HepG2 (cell line): ENCODE results near the gene TCF23. TPM values are rescaled to one million over a fixed set of nuclear protein-coding genes. Genes with fewer than 3 reads are reported as not detected.
A peak's percentile ranks its signal among the peaks of the same experiment; 100 is the strongest.

Source experiments
- ATF3 ChIP-seq: sonication (generic); formaldehyde crosslinking; IDR thresholded peaks from 2 replicates; pipeline ENCODE4 v1.4.0; 2020; ENCODE audit warnings: missing genetic modification reagents
- BCLAF1 ChIP-seq: fragments of 450-650 bp; IDR thresholded peaks from 2 replicates; pipeline ENCODE4 v1.6.1; 2017; ENCODE audit warnings: mild to moderate bottlenecking
- CENPBD1 ChIP-seq: sonication (generic); formaldehyde crosslinking; IDR thresholded peaks from 2 replicates; pipeline ENCODE4 v1.8.0; 2022; ENCODE audit warnings: missing genetic modification reagents, low read depth, mild to moderate bottlenecking, borderline replicate concordance
- CERS6 ChIP-seq: sonication (generic); formaldehyde crosslinking; IDR thresholded peaks from 2 replicates; pipeline ENCODE4 v1.5.0; 2020; ENCODE audit warnings: missing genetic modification reagents
- E2F2 ChIP-seq: sonication (generic); formaldehyde crosslinking; IDR thresholded peaks from 2 replicates; pipeline ENCODE4 v1.4.0; 2020; ENCODE audit warnings: missing genetic modification reagents, borderline replicate concordance
- ETS1 ChIP-seq: sonication (generic); formaldehyde crosslinking; IDR thresholded peaks from 2 replicates; pipeline ENCODE4 v1.4.0; 2020; ENCODE audit warnings: missing genetic modification reagents
- FOXO1 ChIP-seq: sonication (generic); formaldehyde crosslinking; IDR thresholded peaks from 2 replicates; pipeline ENCODE4 v1.4.0; 2020; ENCODE audit warnings: missing genetic modification reagents
- GATAD1 ChIP-seq: IDR thresholded peaks from 2 replicates; pipeline ENCODE4 v1.6.1; 2016; ENCODE audit warnings: missing genetic modification reagents, missing compliant biosample characterization
- MTF1 ChIP-seq: sonication (generic); formaldehyde crosslinking; IDR thresholded peaks from 2 replicates; pipeline ENCODE4 v1.5.0; 2020; ENCODE audit warnings: missing genetic modification reagents
- POLR2G ChIP-seq: fragments of 200-400 bp; formaldehyde crosslinking; IDR thresholded peaks from 2 replicates; pipeline ENCODE4 v1.6.1; 2018; ENCODE audit warnings: mild to moderate bottlenecking, low read depth, low read length, moderate library complexity
- PPARG ChIP-seq: conservative IDR thresholded peaks from 2 replicates; pipeline ENCODE4 v1.6.1; 2016; ENCODE audit warnings: missing biosample characterization, missing genetic modification reagents
- RCOR2 ChIP-seq: IDR thresholded peaks from 2 replicates; pipeline ENCODE4 v1.6.1; 2016; ENCODE audit warnings: missing biosample characterization, missing genetic modification reagents
- TEF ChIP-seq: sonication (generic); formaldehyde crosslinking; IDR thresholded peaks from 2 replicates; pipeline ENCODE4 v1.5.0; 2020; ENCODE audit warnings: missing genetic modification reagents
- TIGD3 ChIP-seq: sonication (generic); formaldehyde crosslinking; IDR thresholded peaks from 2 replicates; pipeline ENCODE4 v1.5.1; 2020; ENCODE audit warnings: mild to moderate bottlenecking, missing genetic modification reagents, borderline replicate concordance
- ZFP90 ChIP-seq: sonication (generic); formaldehyde crosslinking; IDR thresholded peaks from 2 replicates; pipeline ENCODE4 v1.8.0; 2022; ENCODE audit warnings: missing genetic modification reagents, mild to moderate bottlenecking, inconsistent platforms, borderline replicate concordance
- ZNF280B ChIP-seq: sonication (generic); formaldehyde crosslinking; IDR thresholded peaks from 2 replicates; pipeline ENCODE4 v1.5.0; 2020; ENCODE audit warnings: missing genetic modification reagents, mild to moderate bottlenecking, borderline replicate concordance
- ZNF619 ChIP-seq: sonication (generic); formaldehyde crosslinking; IDR thresholded peaks from 2 replicates; pipeline ENCODE4 v1.4.0; 2020; ENCODE audit warnings: mild to moderate bottlenecking, missing genetic modification reagents
- ZNF746 ChIP-seq: sonication (generic); formaldehyde crosslinking; IDR thresholded peaks from 2 replicates; pipeline ENCODE4 v1.8.0; 2022; ENCODE audit warnings: mild to moderate bottlenecking, missing genetic modification reagents
- polyA plus RNA-seq, 8 experiments: library from polyadenylated mRNA; depleted of rRNA in 3 of 8; stranded (reverse) in 7 of 8; unstranded in 1 of 8; fragments of >200 nt; fragmentation: Illumina TruSeq in 4 of 8; extraction: Trizol in 4 of 8; gene quantifications; 2 replicates each; pipeline versions ENCODE4 v1.2.1 to v1.2.3, GENCODE V29; 2011 to 2016; ENCODE audit warnings: low read depth in 4 of 8, missing spikeins in 1 of 8, mixed read lengths in 1 of 8; ENCODE audit not compliant: insufficient read depth in 1 of 8
- total RNA-seq, 5 experiments: library from RNA; depleted of rRNA; stranded (reverse); fragments of >200 nt; fragmentation: Illumina TruSeq; extraction: Trizol; gene quantifications; 2 replicates each; pipeline ENCODE4 v1.2.3, GENCODE V29; 2016; ENCODE audit warnings: low read depth in 1 of 5

TCF23 gene
- total and polyA plus RNA-seq, 2 of the 13 experiments (the other 11 are each of a cell fraction or from before 2014, with no cell fraction given): 0.02 to 1.4 TPM

GRCh38 chr2:27185331-27186026 lies 36.7 kb downstream of the TCF23 start (continued):
- peak; percentile 66; the same call in 1 of the 2 replicates for TF ChIP-seq TIGD3 (CRISPR knock-in tag)
- TF ChIP-seq ZNF619: no peak
- TF ChIP-seq RCOR2 (CRISPR knock-in tag): 0 out of 2 replicates have a peak, but pooled peaks have one; percentile 29
- no peak for TF ChIP-seq BCLAF1
- TF ChIP-seq ZFP90: no peak
- TF ChIP-seq TEF: no peak
- TF ChIP-seq FOXO1: no peak
- TF ChIP-seq MTF1 (CRISPR knock-in tag): no peak
- no peak for TF ChIP-seq ZNF746
- peak; percentile 99 for TF ChIP-seq PPARG (CRISPR knock-in tag)
- no peak for TF ChIP-seq CENPBD1 (CRISPR knock-in tag)
- no peak for TF ChIP-seq POLR2G
- TF ChIP-seq E2F2: no peak
- no peak for TF ChIP-seq CERS6 (CRISPR knock-in tag)
- no peak for TF ChIP-seq ATF3 (CRISPR knock-in tag)
- no peak for TF ChIP-seq ZNF280B
- TF ChIP-seq GATAD1 (CRISPR knock-in tag): no peak
- no peak for TF ChIP-seq ETS1 (CRISPR knock-in tag)
